Colonic mucosa (tissue), 4 donors: ENCODE data around the gene MAD1L1. TPM values are rescaled to one million over a fixed set of nuclear protein-coding genes. Genes with fewer than 3 reads are reported as not detected.

Experiments used
- DNase-seq: peaks from one replicate; pipeline ENCODE4 v3.0.0-alpha.2; 2020
- H3K27ac ChIP-seq: fragments of 200-600 bp; one replicate; pipeline ENCODE4 v1.8.0; 2021
- H3K27me3 ChIP-seq: fragments of 200-600 bp; one replicate; pipeline ENCODE4 v1.8.0; 2021
- H3K36me3 ChIP-seq: fragments of 200-600 bp; one replicate; pipeline ENCODE4 v1.8.0; 2021
- H3K4me1 ChIP-seq: fragments of 200-600 bp; one replicate; pipeline ENCODE4 v1.8.0; 2021; ENCODE audit warnings: mild to moderate bottlenecking
- H3K4me3 ChIP-seq: fragments of 200-600 bp; one replicate; pipeline ENCODE4 v1.8.0; 2021
- H3K9ac ChIP-seq, 2 donors: one replicate each; pipeline ENCODE4 v1.7.0; 2013; ENCODE audit warnings: control low read depth in 2 of 2, low read depth in 2 of 2, low read length in 2 of 2
- H3K9me3 ChIP-seq: fragments of 200-600 bp; one replicate; pipeline ENCODE4 v1.8.0; 2021
- CTCF ChIP-seq: fragments of 200-600 bp; IDR thresholded peaks from one replicate; pipeline ENCODE4 v1.8.0; 2022; ENCODE audit warnings: antibody characterized with exemption, mild to moderate bottlenecking
- intact Hi-C: fragments of 100-400 bp; cut with DNase I; formaldehyde crosslinking; loops from one replicate; pipeline ENCODE4 v1.14.1; 2022
- total RNA-seq, 2 donors: library from RNA; stranded (reverse); fragmentation: NEBNext Ultra II Directional in 1 of 2; extraction: Animal tissue kit (Norgen Biotek cat#: 25700) in 1 of 2; gene quantifications; one replicate each; pipeline ENCODE4 v1.2.1, GENCODE V29; 2021
- donor health status: healthy.
- donor health status: DM: no; HTN: no; CAD: no.
- donor health status: DM: no; HTN: no; CAD: no.

MAD1L1 gene
- total RNA-seq, 2 donors from 2014 or later: 18.2 to 47.0 TPM

- DNase-seq: no peak
Measured at GRCh38 chr7:2258661-2259365, 26.1 kb upstream of the MAD1L1 start.

GRCh38 chr7:2257651-2258050 is 24.9 kb upstream of the MAD1L1 start:
- Histone ChIP-seq H3K9ac (no peak overlapping the region), H3K4me3 (no peak overlapping the region), H3K9me3 (no peaks in the 10 kb centered on the region), H3K36me3 (no peaks in the 10 kb centered on the region), H3K27ac (no peak overlapping the region), H3K27me3 (no peaks in the 10 kb centered on the region), H3K4me1 (no peaks in the 10 kb centered on the region)
- intact Hi-C loops: no loop called here
- no peak for DNase-seq
- no peak for TF ChIP-seq CTCF

More at GRCh38 chr7:2258661-2259365, 26.1 kb upstream of the MAD1L1 start:
- Histone ChIP-seq H3K4me1 (no peaks in the 10 kb centered on the region), H3K36me3 (no peaks in the 10 kb centered on the region), H3K27ac (no peak overlapping the region), H3K27me3 (no peaks in the 10 kb centered on the region), H3K4me3 (no peak overlapping the region), H3K9me3 (no peaks in the 10 kb centered on the region), H3K9ac (no peak overlapping the region)
- intact Hi-C loops: no loop called here
- TF ChIP-seq CTCF: no peak

GRCh38 chr7:2257046-2257551 is 24.4 kb upstream of the MAD1L1 start:
- no peak for TF ChIP-seq CTCF
- no peaks in the 10 kb centered on the region for H3K4me1 ChIP-seq
- H3K9ac ChIP-seq: no peak overlapping the region
- no peaks in the 10 kb centered on the region for H3K36me3 ChIP-seq
- no peaks in the 10 kb centered on the region for H3K27me3 ChIP-seq
- no peak overlapping the region for H3K4me3 ChIP-seq
- no peak for DNase-seq
- no peak overlapping the region for H3K27ac ChIP-seq
- no peaks in the 10 kb centered on the region for H3K9me3 ChIP-seq
- intact Hi-C loops: no loop called here

GRCh38 chr7:2256306-2257045 is 23.7 kb upstream of the MAD1L1 start:
- Histone ChIP-seq H3K27me3 (no peaks in the 10 kb centered on the region), H3K36me3 (no peaks in the 10 kb centered on the region), H3K27ac (no peak overlapping the region), H3K4me1 (no peaks in the 10 kb centered on the region), H3K9ac (no peak overlapping the region), H3K4me3 (no peak overlapping the region), H3K9me3 (no peaks in the 10 kb centered on the region)
- no peak for TF ChIP-seq CTCF
- no peak for DNase-seq
- intact Hi-C loops: no loop called here

GRCh38 chr7:2255145-2256139 is 22.7 kb upstream of the MAD1L1 start:
- no peaks in the 10 kb centered on the region for H3K4me1 ChIP-seq
- intact Hi-C loops: no loop called here
- H3K27ac ChIP-seq: no peak overlapping the region
- H3K27me3 ChIP-seq: no peaks in the 10 kb centered on the region
- no peak overlapping the region for H3K9ac ChIP-seq
- DNase-seq: no peak
- TF ChIP-seq CTCF: no peak
- H3K36me3 ChIP-seq: no peaks in the 10 kb centered on the region
- no peak overlapping the region for H3K4me3 ChIP-seq
- H3K9me3 ChIP-seq: no peaks in the 10 kb centered on the region
